ENCODE measurements around the gene MIER1.
"Not testable (repeated sequence)": the region's sequence is repeated elsewhere in the genome, so short reads cannot be mapped to it uniquely, and the experiment has no call there.

The MIER1 gene

DNA sequence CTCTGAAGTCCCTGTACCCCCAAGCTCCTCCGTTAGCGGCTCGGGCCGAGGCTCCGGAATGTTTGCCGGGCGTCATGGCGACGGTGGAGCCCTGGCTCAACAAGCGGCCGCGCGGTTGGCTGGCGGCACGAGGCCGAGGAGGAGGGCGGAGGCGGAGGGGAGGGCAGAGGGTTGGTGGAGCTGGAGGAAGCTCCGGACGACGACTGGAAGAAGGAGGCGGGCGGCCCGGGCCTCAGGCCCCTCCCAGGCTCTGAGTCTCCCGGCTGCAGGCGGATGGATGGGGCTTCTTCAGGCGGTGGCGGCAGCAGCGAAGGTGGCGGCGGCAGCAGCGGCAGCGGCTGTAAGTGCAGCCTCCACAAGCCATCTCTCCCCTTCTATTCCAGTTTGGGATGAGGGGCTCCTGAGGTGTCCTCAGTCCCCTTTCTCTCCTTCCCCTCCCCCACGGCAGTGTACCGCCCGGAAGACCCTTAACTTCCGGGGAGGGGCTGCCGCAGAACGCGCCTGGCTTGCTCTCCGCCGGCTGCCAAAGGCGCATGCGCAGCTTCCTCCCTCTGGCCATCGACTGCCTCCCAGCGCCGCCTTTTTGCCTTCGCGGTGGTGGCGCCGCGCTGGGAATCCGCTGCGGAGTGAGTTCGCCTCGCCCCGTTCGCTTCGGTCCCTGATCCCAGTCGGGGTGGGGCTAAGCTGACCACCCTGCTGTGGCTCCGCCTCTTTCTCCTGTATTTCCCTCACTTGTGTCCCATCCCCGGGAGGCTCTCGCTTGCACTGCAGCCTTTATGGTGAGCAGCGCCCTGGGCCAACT is at the start of gene MIER1, which contains the start of gene DNAI4:
Gene MIER1 (plus strand): TSS at position 235 of the 802 bp plus-strand sequence. CDS start 39 bp downstream, at position 274.
Gene DNAI4 (minus strand): TSS at position 101 of the 802 bp plus-strand sequence. CDS start 25 bp downstream, at position 76.
- DNase-seq (ENCODE audit: low read depth in 3 of 3) = peak; percentile 92 to 94 (median 92)

DNA sequence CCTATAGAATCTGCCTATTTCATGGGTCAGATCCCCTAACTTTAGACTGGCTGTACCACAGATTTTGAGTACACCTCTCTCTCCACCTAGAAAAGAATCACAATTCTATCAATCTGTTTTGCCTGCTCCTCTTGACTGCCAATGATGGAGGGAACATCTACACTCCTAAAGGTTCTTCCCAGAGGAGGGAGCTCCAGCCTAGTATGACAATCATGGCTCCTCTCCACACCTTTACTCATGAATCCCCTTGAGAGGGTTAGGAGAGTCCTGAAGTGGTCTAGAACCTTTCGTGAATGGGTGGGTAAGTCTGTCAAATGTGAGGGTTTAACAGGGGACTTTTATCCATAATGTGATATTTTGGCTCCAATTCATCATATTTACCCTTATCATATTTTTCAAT is 48.1 kb upstream of the MIER1 start:
- DNase-seq (ENCODE audit: low read depth in 3 of 3) = no peak

GRCh38 chr1:66889030-66889429 is 35.8 kb upstream of the MIER1 start:
- DNase-seq (ENCODE audit: low read depth in 3 of 3) = no peak

DNA sequence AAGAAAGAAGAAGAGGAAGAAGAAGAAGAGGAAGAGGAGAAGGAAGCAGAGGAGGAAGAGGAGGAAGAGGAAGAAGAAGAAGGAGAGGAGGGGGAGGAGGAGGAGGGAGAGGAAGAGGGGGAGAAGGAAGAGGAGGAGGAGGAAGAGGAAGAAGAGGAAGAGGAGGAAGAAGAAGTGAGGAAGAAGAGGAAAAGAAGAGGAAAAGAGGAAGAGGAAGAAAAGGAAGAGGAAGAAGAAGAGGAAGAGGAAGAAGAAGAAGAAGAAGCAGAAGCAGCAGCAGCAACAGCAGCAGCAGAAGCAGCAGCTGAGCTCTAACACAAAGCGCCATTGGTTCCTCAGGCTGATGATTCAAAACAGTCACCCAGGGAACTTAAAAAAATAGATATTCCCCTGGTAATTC is 34.2 kb upstream of the MIER1 start:
- no peak for DNase-seq (ENCODE audit: low read depth in 3 of 3)

GRCh38 chr1:66893712-66894111 is 31.1 kb upstream of the MIER1 start:
- DNase-seq (ENCODE audit: low read depth in 3 of 3) = no peak

DNA sequence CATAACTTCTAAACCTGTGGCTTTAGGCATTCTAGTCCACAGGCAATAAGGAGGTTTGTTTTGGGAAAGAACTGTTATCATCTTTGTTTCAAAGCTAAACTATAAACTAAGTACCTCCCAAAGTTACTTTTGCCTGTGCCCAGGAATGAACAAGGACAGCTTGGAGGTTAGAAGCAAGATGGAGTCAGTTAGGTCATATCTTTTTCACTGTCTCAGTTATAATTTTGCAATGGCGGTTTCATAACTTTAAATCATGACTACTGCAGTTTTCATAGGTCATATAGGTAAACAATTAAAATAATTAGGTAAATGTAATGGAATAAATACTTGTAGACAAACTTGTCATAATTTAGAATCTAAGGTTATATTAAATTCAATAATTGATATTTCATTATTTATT is 9.6 kb upstream of the MIER1 start:
- not testable (repeated sequence) for DNase-seq (ENCODE audit: low read depth in 3 of 3)

GRCh38 chr1:66916320-66916719 is 8.5 kb upstream of the MIER1 start:
- no peak for DNase-seq (ENCODE audit: low read depth in 3 of 3)

DNA sequence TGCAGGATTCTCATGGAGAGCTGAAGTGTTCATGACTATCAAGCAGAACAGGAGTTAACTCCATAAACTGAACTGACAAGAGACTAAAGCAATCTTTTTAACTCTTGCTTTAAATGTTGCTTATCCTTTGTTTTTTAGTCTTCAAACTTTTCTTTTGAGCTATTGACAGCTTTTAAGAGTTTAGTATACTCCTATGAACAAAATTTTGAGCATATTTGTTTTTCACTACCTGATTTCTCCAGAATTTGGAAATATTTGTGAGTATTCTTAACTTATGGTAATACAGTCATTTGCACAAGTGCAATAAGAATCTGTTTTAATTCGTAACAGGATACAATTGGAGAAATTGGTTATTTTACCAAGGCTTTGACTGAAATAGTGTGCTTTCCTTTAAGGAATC is 7.3 kb upstream of the MIER1 start:
- no peak for DNase-seq (ENCODE audit: low read depth in 3 of 3)

GRCh38 chr1:66919063-66919462 is 5.7 kb upstream of the MIER1 start:
- no peak for DNase-seq (ENCODE audit: low read depth in 3 of 3)

DNA sequence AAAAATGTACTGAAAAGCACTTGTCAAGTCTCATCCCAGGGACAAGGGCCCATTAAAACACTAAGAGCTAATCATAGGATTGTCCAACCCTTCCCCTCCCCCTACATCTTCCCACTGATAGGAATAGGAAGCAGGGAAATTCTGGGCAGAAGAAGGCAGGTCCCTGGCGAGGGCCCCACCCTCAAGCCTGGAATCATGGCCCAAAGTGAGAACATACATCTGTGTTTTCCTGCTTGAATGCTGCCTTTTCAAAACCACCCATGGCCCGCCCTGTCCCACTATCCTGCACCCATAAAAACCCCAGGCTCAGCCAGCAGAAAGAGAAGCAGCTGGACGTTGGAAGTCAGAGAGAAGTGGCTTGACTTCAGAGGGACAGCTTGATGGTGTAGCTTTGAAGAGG is 5.0 kb upstream of the MIER1 start:
- no peak for DNase-seq (ENCODE audit: low read depth in 3 of 3)

- no peak for DNase-seq (ENCODE audit: low read depth in 3 of 3)
These were observed 4.2 kb upstream of the MIER1 start for GRCh38 chr1:66920543-66920942.

GRCh38 chr1:66925558-66925910 is 744 bp downstream of the MIER1 start:
- DNase-seq (ENCODE audit: low read depth in 3 of 3) = no peak

GRCh38 chr1:66925944-66926343 is 1.2 kb downstream of the MIER1 start:
- DNase-seq (ENCODE audit: low read depth in 3 of 3) = no peak

GRCh38 chr1:66927528-66927927 is 2.7 kb downstream of the MIER1 start:
- DNase-seq (ENCODE audit: low read depth in 3 of 3) = no peak

- DNase-seq (ENCODE audit: low read depth in 3 of 3) = no peak
These were observed 4.4 kb downstream of the MIER1 start for GRCh38 chr1:66929146-66929688.

- DNase-seq (ENCODE audit: low read depth in 3 of 3) = no peak
These were observed 4.9 kb downstream of the MIER1 start for GRCh38 chr1:66929691-66929998.

DNA sequence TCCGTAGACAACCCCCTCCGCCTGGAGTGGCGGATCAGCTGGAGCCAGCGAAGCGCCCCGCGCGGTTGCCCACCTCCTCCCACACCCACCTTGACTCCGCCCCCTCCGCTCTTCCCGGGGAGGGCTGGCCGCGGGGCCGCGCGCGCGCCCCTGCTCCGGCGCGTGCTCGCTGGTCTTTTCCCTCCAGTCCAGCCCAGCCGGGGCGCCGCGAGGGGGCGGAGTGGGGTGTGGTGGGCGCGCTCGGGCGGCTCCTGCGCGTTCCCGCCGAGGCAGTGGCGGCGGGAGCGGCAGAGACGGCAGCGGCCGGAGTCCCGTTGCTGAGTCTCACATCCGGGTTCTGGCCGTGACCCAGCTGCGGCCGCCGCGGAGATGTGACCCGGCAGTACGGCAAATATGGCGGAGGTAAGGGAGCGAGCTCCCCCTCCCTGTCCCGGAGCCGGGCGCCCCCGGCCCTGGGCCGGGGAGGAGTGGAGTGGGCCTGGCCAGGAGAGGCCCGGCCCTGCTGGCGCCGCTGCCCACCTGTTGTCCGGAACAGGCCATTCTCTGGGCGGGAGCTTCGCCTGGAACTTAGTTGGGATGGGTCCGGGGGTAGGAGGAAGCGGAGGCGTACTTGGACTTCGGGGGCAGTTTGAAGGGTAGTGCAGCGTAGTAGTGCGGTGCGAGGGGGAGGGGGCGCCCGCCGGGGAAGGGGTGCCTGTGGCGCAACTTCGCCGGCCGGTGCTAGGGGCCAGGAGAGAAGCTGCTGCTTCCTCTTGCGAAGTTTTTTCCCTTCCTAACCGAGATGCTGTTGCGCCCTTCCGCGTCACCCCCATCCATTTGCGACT is 5.4 kb downstream of the MIER1 start:
- DNase-seq (ENCODE audit: low read depth in 3 of 3) = peak; percentile 89 to 91 (median 90)

DNA sequence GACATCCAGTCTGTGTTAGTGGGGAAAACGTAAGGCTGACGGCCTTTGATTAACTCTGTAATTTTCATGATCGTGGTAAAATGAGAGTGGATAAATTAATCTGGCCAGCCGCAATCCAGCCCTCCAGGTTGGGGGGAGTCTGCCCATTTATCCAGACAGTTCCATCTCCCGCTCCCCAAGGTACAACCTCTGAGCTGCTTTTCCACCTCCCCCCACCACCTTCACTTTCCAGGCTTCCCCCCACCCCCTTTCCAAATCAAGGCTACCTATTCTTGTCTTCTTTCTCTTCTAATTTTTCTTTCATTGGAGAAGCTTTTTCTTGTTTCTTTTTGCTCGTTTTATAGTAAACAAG is 6.0 kb downstream of the MIER1 start:
- DNase-seq (ENCODE audit: low read depth in 3 of 3) = peak in 1 of 3 experiments; percentile 8

DNA sequence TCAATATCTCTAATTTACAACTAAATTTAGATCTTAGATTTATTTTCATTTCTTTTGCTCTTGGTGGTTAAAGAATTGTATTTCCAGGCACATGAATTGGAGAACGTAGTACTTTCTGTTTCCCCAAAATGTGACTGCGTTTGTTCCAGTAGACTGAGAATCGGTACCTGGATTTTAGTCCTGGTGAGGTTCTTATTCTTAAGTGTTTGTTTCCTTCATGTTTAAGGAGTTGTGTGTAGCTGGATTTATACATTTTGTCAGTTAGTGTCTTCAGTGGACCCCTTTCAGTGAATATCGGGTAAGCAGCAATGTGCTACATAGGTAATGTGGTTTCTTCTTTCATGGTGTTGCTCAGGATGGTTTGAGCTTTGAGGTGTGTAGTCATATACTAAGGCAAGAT is 6.8 kb downstream of the MIER1 start:
- DNase-seq (ENCODE audit: low read depth in 3 of 3) = no peak

- DNase-seq (ENCODE audit: low read depth in 3 of 3) = no peak
These were observed 7.5 kb downstream of the MIER1 start for GRCh38 chr1:66932291-66932690.

GRCh38 chr1:66933887-66934700 is 9.3 kb downstream of the MIER1 start:
- DNase-seq (ENCODE audit: low read depth in 3 of 3) = no peak

Measured in stimulated activated CD4-positive, alpha-beta T cell treated with anti-CD3 and anti-CD28 coated beads, TNF-alpha, amount 100 ng/mL, for 4 hours (primary cell).